ENCODE measurements around the gene DUSP18.
A peak's percentile ranks its signal among the peaks of the same experiment; 100 is the strongest.

DUSP18 gene

DNA sequence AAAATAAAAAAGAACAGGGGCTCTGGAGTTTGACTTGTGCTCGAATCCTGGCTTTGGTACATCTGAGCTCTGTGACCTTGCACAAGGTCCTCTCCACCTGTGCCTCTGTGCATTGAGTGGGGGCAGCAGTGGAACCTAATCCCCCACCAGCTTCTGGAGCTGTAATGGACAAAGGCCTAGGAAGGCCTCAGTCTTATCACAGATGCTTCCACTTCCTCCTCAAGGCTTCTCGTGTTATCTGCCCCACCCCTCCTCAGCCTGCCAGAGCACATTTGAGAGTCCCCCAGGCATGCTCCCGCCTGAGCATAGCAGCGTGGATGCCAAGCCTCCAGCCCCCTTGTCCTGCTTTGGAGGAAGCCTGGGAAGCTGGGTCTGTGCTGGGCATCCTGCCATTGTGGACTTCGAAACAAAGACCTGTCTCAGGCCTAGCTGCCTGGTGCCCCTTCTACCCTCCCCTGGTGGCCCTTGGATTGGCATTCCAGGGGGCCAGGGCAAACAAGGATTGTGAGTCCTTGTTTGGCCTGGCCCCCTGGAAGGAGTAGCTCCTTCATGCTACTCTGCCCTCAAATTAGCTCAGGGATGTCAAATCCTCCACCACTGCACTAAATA is 17.1 kb downstream of the DUSP18 start:
- no peak for DNase-seq (ENCODE audit: insufficient read length)
- FAIRE-seq: no peak
- TF ChIP-seq POLR2A (IDR thresholded peaks at IDR 0.05; ENCODE audit: low read depth, low read length) (no peak), POLR2AphosphoS5 (IDR thresholded peaks at IDR 0.05; ENCODE audit: low read depth, low read length) (no peak), TAF1 (IDR thresholded peaks at IDR 0.05; ENCODE audit: borderline replicate concordance, low read depth, low read length) (no peak)

GRCh38 chr22:30649430-30650007 is 18.2 kb downstream of the DUSP18 start:
- DNase-seq (ENCODE audit: insufficient read length): peak; percentile 69
- peak; percentile 85 for FAIRE-seq
- TF ChIP-seq POLR2AphosphoS5 (IDR thresholded peaks at IDR 0.05; ENCODE audit: low read depth, low read length) (no peak), TAF1 (IDR thresholded peaks at IDR 0.05; ENCODE audit: borderline replicate concordance, low read depth, low read length) (no peak), POLR2A (IDR thresholded peaks at IDR 0.05; ENCODE audit: low read depth, low read length) (no peak)

GRCh38 chr22:30648825-30649224 is 18.9 kb downstream of the DUSP18 start:
- TF ChIP-seq TAF1 (IDR thresholded peaks at IDR 0.05; ENCODE audit: borderline replicate concordance, low read depth, low read length): no peak
- no peak for TF ChIP-seq POLR2A (IDR thresholded peaks at IDR 0.05; ENCODE audit: low read depth, low read length)
- TF ChIP-seq POLR2AphosphoS5 (IDR thresholded peaks at IDR 0.05; ENCODE audit: low read depth, low read length): no peak
- FAIRE-seq: no peak
- DNase-seq (ENCODE audit: insufficient read length): no peak

DNA sequence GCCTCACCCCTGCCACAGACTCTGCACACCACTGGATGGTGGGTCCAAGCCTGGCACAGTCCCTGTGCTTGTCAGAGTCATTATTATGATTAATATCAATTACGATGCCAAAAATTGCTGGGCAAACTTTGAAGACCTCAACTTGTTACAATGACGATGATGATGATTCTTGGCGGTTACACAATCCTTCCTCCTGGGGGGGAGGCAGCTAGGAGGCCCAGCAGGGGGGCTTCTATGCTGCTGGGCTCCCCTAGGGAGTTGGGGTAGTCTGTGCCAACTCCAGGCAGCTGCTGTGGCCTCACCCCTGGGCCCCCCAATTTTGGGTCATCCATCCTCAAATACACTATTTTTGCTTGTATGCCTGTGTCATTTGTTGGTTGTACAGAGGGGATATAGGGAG is 20.1 kb downstream of the DUSP18 start:
- DNase-seq (ENCODE audit: insufficient read length) (no peak), FAIRE-seq (no peak)
- no peak for TF ChIP-seq TAF1 (IDR thresholded peaks at IDR 0.05; ENCODE audit: borderline replicate concordance, low read depth, low read length)
- TF ChIP-seq POLR2AphosphoS5 (IDR thresholded peaks at IDR 0.05; ENCODE audit: low read depth, low read length): no peak
- no peak for TF ChIP-seq POLR2A (IDR thresholded peaks at IDR 0.05; ENCODE audit: low read depth, low read length)

GRCh38 chr22:30646518-30647160 is 21.0 kb downstream of the DUSP18 start:
- FAIRE-seq: no peak
- TF ChIP-seq POLR2A (IDR thresholded peaks at IDR 0.05; ENCODE audit: low read depth, low read length) (no peak), POLR2AphosphoS5 (IDR thresholded peaks at IDR 0.05; ENCODE audit: low read depth, low read length) (no peak), TAF1 (IDR thresholded peaks at IDR 0.05; ENCODE audit: borderline replicate concordance, low read depth, low read length) (no peak)
- DNase-seq (ENCODE audit: insufficient read length): no peak

DNA sequence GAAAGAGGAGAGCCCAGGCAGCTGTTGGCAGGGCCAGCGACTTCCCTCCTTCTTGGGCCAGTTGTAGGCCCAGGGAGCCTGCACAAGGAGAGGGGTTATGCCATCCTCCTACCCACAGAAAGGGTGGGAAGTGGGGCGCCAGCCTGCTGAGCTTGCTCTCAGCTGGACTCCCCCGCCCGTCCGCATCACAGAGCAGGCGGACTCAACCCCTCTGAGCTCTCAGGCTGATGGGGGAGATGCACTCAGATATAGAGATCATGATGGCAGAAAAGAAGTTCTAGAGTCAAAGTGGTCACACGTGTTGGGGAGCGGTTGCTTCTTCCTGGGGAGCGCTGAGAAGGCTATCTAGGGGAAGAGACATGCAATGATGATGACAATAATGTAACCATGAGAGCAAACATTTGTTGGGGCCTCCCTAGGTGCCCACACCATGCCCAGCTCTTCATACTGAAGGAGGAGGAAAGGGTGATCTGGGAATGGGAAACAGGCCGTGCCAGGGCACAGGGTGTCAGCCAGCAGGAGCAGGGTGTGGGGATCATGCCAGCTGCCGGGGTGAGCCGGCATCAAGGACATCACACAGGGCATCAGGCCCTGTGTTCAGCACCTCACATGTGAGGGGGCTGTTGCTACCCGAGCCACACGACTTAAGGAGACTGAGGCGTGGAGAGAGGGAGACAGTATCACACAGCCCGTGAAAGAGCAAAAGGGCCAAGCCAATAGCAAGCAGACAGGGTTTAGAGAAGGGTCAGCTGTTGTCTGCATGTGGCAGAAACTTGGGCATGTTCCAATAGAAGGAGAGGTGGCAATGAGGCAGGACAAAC is 24.4 kb downstream of the DUSP18 start:
- DNase-seq (ENCODE audit: insufficient read length) (no peak), FAIRE-seq (no peak)
- no peak for TF ChIP-seq POLR2A (IDR thresholded peaks at IDR 0.05; ENCODE audit: low read depth, low read length)
- TF ChIP-seq TAF1 (IDR thresholded peaks at IDR 0.05; ENCODE audit: borderline replicate concordance, low read depth, low read length): no peak
- TF ChIP-seq POLR2AphosphoS5 (IDR thresholded peaks at IDR 0.05; ENCODE audit: low read depth, low read length): no peak

DNA sequence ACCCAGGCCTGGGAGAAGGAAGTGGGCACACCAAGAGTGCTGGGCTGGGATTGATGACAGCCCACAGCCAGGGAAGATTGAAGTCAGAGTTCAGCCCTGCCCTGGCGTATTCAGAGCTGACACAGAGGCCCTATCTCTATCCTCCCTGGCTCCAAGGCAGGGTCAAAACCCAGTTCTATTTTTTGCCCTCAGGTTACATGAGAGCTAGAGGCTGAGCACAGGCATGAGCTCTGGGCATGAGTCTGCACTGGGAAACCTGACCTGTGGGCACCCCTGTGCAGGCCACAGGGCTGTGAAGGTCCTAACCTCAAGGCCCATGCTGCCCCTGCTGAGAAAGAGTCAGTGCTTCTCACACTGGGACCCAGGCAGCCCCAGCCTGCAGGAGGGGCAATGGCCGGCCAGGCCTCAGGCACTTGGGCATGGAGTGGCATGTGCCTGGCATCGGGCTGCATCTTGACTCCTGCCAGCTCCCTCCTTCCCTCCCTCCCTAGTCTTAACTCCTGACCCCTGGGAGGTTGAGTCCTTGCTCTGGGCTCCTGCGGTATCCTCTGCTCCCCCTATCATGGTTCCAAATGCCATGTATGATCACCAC is 26.7 kb downstream of the DUSP18 start:
- FAIRE-seq: no peak
- TF ChIP-seq POLR2AphosphoS5 (IDR thresholded peaks at IDR 0.05; ENCODE audit: low read depth, low read length) (no peak), TAF1 (IDR thresholded peaks at IDR 0.05; ENCODE audit: borderline replicate concordance, low read depth, low read length) (no peak), POLR2A (IDR thresholded peaks at IDR 0.05; ENCODE audit: low read depth, low read length) (no peak)
- no peak for DNase-seq (ENCODE audit: insufficient read length)

GRCh38 chr22:30640361-30640760 is 27.3 kb downstream of the DUSP18 start:
- FAIRE-seq: no peak
- DNase-seq (ENCODE audit: insufficient read length): no peak
- TF ChIP-seq POLR2AphosphoS5 (IDR thresholded peaks at IDR 0.05; ENCODE audit: low read depth, low read length) (no peak), POLR2A (IDR thresholded peaks at IDR 0.05; ENCODE audit: low read depth, low read length) (no peak), TAF1 (IDR thresholded peaks at IDR 0.05; ENCODE audit: borderline replicate concordance, low read depth, low read length) (no peak)

GRCh38 chr22:30637701-30638114 is 30.0 kb downstream of the DUSP18 start:
- no peak for FAIRE-seq
- DNase-seq (ENCODE audit: insufficient read length): no peak

DNA sequence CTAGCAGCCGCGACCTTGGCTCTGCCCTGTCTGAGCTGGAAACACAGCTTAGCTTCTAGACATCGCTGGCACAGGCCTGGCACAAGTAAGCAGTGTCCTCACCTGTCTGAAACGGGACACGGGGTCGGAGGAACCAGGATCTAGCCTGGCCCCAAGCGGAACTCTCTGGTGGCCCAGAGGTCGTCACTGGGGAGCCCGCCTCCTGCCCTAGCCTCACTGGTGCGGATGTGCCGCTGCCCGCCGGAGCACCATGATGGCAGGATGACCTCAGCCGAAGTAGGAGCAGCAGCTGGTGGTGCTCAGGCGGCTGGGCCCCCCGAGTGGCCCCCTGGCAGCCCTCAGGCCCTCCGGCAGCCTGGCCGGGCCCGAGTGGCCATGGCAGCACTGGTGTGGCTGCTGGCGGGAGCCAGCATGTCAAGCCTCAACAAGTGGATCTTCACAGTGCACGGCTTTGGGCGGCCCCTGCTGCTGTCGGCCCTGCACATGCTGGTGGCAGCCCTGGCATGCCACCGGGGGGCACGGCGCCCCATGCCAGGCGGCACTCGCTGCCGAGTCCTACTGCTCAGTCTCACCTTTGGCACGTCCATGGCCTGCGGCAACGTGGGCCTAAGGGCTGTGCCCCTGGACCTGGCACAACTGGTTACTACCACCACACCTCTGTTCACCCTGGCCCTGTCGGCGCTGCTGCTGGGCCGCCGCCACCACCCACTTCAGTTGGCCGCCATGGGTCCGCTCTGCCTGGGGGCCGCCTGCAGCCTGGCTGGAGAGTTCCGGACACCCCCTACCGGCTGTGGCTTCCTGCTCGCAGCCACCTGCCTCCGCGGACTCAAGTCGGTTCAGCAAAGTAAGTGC is 31.2 kb downstream of the DUSP18 start:
- FAIRE-seq: peak; percentile 57
- TF ChIP-seq POLR2AphosphoS5 (IDR thresholded peaks at IDR 0.05; ENCODE audit: low read depth, low read length) (no peak), TAF1 (IDR thresholded peaks at IDR 0.05; ENCODE audit: borderline replicate concordance, low read depth, low read length) (no peak)
- no peak for DNase-seq (ENCODE audit: insufficient read length)

More at GRCh38 chr22:30637701-30638114, 30.0 kb downstream of the DUSP18 start:
- TF ChIP-seq POLR2A (IDR thresholded peaks at IDR 0.05; ENCODE audit: low read depth, low read length): no peak
- no peak for TF ChIP-seq TAF1 (IDR thresholded peaks at IDR 0.05; ENCODE audit: borderline replicate concordance, low read depth, low read length)
- no peak for TF ChIP-seq POLR2AphosphoS5 (IDR thresholded peaks at IDR 0.05; ENCODE audit: low read depth, low read length)
